WERI-Rb-1 (cell line): ENCODE data around the gene CDHR4.
"Not testable (repeated sequence)": the region's sequence is repeated elsewhere in the genome, so short reads cannot be mapped to it uniquely, and the experiment has no call there.

Experiments used
- DNase-seq: peaks from one replicate; pipeline ENCODE4 v3.0.0-alpha.2; 2020
- H3K27ac ChIP-seq: fragments of 250-450 bp; sonication (Bioruptor Pico); 2 replicates; pipeline ENCODE4 v1.5.1; 2020; ENCODE audit warnings: mild to moderate bottlenecking, moderate library complexity
- H3K27me3 ChIP-seq: fragments of 250-450 bp; sonication (Bioruptor Pico); 2 replicates; pipeline ENCODE4 v1.5.1; 2021; ENCODE audit warnings: mild to moderate bottlenecking, low read depth, moderate library complexity; ENCODE audit not compliant: insufficient read depth, severe bottlenecking
- H3K36me3 ChIP-seq: fragments of 250-450 bp; sonication (Bioruptor Pico); 2 replicates; pipeline ENCODE4 v1.5.1; 2020; ENCODE audit warnings: mild to moderate bottlenecking, moderate library complexity
- H3K4me3 ChIP-seq: 2 replicates; pipeline ENCODE4 v1.5.1; 2011; ENCODE audit warnings: low read depth, mild to moderate bottlenecking, control low read depth, low read length
- H3K9me3 ChIP-seq: fragments of 250-450 bp; sonication (Bioruptor Pico); 2 replicates; pipeline ENCODE4 v1.5.1; 2021; ENCODE audit warnings: mild to moderate bottlenecking, moderate library complexity; ENCODE audit not compliant: severe bottlenecking
- TF ChIP-seq, protein P1 (sequence below): IDR thresholded peaks from 2 replicates; pipeline ENCODE4 v1.5.1; 2011; ENCODE audit warnings: low read depth, mild to moderate bottlenecking, control low read depth, inconsistent platforms, low read length

Gene CDHR4

DNA sequence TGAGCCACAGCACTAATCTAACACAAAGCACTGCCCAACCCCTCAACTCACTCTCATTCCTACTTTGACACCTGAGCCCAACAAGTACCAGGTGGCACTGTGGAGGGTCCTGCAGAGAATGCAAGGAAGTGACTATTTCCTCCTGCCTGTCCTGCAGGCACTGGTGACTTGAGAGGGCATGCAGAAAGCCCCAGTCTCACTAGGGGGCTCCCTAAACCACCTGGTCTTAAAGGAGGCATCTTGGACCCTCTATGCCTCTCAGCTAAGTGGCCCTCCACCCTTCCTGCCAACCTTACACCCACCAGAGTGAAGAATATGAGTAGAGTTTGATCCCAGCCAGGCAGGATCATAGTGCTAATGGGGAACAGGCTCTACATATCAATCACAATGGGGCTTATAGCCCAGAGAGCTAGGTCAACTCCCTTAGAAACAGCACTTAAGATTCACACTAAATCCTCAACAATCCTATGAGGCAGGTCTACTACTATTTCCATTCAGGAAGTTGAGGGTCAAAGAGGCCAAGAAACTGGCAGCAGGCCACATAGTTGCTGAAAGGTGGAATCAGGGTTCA lies 41.5 kb upstream of the CDHR4 start:
- Histone ChIP-seq H3K36me3 (peaks cover 34% of the 10 kb centered on the region), H3K9me3 (no peaks in the 10 kb centered on the region), H3K4me3 (no peak overlapping the region), H3K27me3 (no peaks in the 10 kb centered on the region), H3K27ac (no peak overlapping the region)
- peak; percentile 59 for DNase-seq
- TF ChIP-seq, protein P1, sequence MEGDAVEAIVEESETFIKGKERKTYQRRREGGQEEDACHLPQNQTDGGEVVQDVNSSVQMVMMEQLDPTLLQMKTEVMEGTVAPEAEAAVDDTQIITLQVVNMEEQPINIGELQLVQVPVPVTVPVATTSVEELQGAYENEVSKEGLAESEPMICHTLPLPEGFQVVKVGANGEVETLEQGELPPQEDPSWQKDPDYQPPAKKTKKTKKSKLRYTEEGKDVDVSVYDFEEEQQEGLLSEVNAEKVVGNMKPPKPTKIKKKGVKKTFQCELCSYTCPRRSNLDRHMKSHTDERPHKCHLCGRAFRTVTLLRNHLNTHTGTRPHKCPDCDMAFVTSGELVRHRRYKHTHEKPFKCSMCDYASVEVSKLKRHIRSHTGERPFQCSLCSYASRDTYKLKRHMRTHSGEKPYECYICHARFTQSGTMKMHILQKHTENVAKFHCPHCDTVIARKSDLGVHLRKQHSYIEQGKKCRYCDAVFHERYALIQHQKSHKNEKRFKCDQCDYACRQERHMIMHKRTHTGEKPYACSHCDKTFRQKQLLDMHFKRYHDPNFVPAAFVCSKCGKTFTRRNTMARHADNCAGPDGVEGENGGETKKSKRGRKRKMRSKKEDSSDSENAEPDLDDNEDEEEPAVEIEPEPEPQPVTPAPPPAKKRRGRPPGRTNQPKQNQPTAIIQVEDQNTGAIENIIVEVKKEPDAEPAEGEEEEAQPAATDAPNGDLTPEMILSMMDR, result peak; percentile 85

- no peaks in the 10 kb centered on the region for H3K9me3 ChIP-seq
- H3K36me3 ChIP-seq, result peaks cover 31% of the 10 kb centered on the region
- no peak overlapping the region for H3K27ac ChIP-seq
- TF ChIP-seq, protein P1, result no peak
- no peak overlapping the region for H3K4me3 ChIP-seq
- DNase-seq, result no peak
- no peaks in the 10 kb centered on the region for H3K27me3 ChIP-seq
Measured at GRCh38 chr3:49840388-49840787, 40.7 kb upstream of the CDHR4 start.

GRCh38 chr3:49839193-49839809 lies 39.6 kb upstream of the CDHR4 start:
- peak; percentile 71 for DNase-seq
- no peaks in the 10 kb centered on the region for H3K27me3 ChIP-seq
- TF ChIP-seq, protein P1, result peak; percentile 82
- H3K27ac ChIP-seq, result no peak overlapping the region
- peaks cover 24% of the 10 kb centered on the region for H3K36me3 ChIP-seq
- H3K9me3 ChIP-seq, result no peaks in the 10 kb centered on the region
- H3K4me3 ChIP-seq, result no peak overlapping the region

DNA sequence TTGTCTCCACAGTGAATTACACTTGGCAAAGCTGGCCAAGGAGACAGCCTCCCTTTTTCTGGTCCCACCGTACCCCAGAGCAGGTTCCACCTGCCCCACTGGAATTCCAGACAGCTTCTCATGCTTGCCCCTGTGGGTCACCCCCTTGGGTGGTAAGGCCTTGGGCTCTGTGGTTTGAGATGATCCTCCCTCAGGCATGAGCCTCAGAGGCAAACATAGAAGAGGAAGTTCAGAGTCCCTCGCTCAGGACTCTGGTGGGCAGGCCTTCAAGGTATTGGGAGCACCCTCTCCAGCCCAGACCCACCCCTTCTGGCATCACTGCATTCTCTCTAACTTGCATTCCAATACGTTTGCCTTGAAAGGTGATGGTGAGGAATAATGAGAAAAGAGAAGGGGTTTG lies 31.7 kb upstream of the CDHR4 start:
- Histone ChIP-seq H3K27me3 (no peaks in the 10 kb centered on the region), H3K4me3 (no peak overlapping the region), H3K36me3 (peaks cover 30% of the 10 kb centered on the region), H3K27ac (no peak overlapping the region), H3K9me3 (no peaks in the 10 kb centered on the region)
- TF ChIP-seq, protein P1, result no peak
- DNase-seq, result no peak

DNA sequence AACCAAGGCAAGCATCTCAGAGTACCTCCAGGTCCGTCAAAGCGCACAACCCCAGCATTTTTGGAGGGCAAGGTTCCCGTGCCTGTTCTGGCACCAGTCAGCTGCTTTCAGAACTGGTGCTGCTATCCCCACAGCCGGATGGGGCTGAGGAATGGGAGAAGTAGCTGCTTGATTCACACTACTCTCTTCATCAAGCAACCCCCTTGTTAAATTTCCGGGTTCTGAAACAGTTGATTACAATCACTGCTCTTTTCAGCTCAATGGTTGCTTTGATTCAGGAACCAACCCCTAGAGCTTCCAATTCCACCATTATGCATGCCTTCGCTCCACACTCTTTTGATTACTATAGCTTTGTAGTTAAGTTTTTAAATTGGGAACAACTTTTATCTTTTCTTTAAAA lies 26.3 kb upstream of the CDHR4 start:
- no peak overlapping the region for H3K4me3 ChIP-seq
- H3K36me3 ChIP-seq, result peaks cover 16% of the 10 kb centered on the region
- no peaks in the 10 kb centered on the region for H3K9me3 ChIP-seq
- DNase-seq, result no peak
- no peak overlapping the region for H3K27ac ChIP-seq
- TF ChIP-seq, protein P1, result no peak
- no peaks in the 10 kb centered on the region for H3K27me3 ChIP-seq

- H3K27ac ChIP-seq, H3K36me3 ChIP-seq, H3K9me3 ChIP-seq, H3K27me3 ChIP-seq, H3K4me3 ChIP-seq, DNase-seq: not testable (repeated sequence)
Measured at GRCh38 chr3:49823131-49823530, 23.5 kb upstream of the CDHR4 start.
